ENCODE measurements around the gene ABHD6.
A peak's percentile ranks its signal among the peaks of the same experiment; 100 is the strongest.
"Not testable (repeated sequence)": the region's sequence is repeated elsewhere in the genome, so short reads cannot be mapped to it uniquely, and the experiment has no call there.

ABHD6 gene

DNA sequence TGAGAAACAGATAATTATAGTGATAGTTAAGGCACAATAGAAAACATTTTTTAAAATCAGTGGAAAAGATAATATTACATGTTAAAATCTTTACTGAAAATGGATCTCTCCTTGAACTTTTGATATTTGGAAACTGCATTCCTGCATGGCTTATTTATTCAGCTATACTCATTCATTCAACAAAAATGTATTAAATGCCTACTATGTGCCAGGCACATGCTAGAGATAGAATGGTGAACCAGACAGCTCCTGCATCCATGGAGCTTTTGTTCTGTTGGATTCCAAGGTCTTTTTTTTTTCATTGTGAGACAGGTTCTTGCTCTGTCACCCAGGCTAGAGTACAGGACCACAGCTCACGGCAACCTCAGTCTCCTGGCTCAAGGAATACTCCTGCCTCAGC, 99.6 kb downstream of the ABHD6 start:
- peak overlapping the region; percentile 66; the same call in 1 of the 2 replicates for H3K27ac ChIP-seq
- no peak for DNase-seq (ENCODE audit: low spot score)
- POLR2A ChIA-PET (ENCODE audit: low non-redundant PET) = no interaction called here
- TF ChIP-seq, protein P1, sequence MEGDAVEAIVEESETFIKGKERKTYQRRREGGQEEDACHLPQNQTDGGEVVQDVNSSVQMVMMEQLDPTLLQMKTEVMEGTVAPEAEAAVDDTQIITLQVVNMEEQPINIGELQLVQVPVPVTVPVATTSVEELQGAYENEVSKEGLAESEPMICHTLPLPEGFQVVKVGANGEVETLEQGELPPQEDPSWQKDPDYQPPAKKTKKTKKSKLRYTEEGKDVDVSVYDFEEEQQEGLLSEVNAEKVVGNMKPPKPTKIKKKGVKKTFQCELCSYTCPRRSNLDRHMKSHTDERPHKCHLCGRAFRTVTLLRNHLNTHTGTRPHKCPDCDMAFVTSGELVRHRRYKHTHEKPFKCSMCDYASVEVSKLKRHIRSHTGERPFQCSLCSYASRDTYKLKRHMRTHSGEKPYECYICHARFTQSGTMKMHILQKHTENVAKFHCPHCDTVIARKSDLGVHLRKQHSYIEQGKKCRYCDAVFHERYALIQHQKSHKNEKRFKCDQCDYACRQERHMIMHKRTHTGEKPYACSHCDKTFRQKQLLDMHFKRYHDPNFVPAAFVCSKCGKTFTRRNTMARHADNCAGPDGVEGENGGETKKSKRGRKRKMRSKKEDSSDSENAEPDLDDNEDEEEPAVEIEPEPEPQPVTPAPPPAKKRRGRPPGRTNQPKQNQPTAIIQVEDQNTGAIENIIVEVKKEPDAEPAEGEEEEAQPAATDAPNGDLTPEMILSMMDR (conservative IDR thresholded peaks at IDR 0.05; ENCODE audit: low read depth) = no peak
- CTCF ChIA-PET = no interaction called here

DNA sequence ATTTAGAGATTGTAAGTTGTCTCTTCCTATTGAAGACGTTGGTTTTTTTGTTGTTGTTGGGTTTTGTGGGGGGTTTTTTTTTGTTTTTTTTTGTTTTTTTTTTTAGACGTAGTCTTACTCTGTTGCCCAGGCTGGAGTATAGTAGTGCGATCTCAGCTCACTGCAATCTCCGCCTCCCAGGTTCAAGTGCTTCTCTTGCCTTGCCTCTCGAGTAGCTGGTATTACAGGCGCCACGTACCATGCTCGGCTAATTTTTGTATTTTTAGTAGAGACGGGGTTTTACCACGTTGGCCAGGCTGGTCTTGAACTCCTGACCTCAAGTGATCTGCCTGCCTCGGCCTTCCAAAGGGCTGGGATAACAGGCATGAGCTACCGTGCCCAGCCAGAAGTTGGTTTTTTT, 101.6 kb downstream of the ABHD6 start:
- POLR2A ChIA-PET (ENCODE audit: low non-redundant PET); H3K27ac ChIP-seq; DNase-seq (ENCODE audit: low spot score); CTCF ChIA-PET: not testable (repeated sequence)

DNA sequence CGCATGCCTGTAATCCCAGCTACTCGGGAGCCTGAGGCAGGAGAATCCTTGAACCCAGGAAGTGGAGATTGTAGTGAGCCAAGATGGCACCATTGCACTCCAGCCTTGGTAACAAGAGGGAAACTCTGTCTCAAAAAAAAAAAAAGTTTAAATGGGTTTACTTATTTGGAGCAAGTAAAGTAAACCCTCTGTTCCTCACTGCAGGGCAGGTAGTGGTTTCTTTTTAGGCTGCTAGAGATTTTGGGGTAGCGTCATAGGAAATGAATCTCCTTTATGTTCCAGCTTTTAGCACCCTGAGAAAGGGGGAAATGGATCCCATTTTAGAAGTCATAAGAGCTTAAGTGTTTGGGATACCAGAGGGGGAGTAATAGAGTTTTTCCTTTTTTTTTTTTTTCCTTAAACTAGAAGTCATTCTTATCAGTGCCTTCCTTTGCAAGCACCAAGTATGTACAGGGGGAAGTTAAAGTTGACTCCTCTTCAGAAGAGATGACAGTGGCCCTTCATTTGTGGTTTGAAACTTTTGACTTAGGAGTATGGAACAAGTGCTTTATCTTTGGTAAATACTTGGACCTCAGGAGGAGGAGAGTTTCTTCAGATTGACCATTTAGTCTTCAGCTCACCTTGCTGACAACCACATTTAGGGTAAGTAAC, 103.1 kb downstream of the ABHD6 start:
- ChIA-PET CTCF (no interaction called here), POLR2A (ENCODE audit: low non-redundant PET) (no interaction called here)
- no peak overlapping the region for H3K27ac ChIP-seq
- no peak for DNase-seq (ENCODE audit: low spot score)
- TF ChIP-seq, protein P1 (conservative IDR thresholded peaks at IDR 0.05; ENCODE audit: low read depth) = no peak

DNA sequence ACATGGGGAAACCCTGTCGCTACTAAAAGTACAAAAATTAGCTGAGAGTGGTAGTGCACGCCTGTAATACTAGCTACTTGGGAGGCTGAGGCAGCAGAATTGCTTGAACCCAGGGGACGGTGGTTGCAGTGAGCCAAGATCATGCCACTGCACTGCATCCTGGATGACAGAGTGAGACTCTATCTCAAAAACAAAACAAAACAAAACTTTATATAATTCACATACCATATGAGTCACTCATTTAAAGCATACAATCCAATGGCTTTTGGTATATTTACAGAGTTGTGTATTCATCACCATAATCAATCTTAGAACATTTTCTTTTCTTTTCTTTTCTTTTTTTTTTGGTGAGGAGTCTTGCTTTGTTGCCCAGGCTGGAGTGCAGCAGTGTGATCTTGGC, 103.8 kb downstream of the ABHD6 start:
- H3K27ac ChIP-seq = no peak overlapping the region
- no peak for DNase-seq (ENCODE audit: low spot score)
- TF ChIP-seq, protein P1 (conservative IDR thresholded peaks at IDR 0.05; ENCODE audit: low read depth) = no peak
- POLR2A ChIA-PET (ENCODE audit: low non-redundant PET) = no interaction called here
- CTCF ChIA-PET = no interaction called here

DNA sequence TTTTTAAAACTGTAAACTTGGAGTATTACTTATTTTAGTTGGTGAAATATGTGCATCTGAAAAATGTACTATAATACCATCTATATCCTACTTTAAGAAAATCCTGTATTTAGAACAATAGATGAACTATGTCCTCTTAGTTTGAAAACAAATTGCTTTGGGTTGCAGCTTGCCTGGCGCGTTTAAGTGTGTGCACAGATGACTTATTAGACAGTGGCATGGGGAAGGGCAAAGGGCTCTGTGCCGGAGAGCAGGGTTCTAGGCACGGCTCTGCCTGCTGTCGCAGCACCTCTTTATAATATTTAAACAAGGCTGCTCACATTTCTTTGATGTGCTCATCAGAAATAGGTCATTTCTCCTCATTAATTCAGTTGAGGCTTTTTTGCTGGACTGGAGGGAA, 105.1 kb downstream of the ABHD6 start:
- ChIA-PET POLR2A (ENCODE audit: low non-redundant PET) (no interaction called here), CTCF (interaction anchor here (0.6 kb wide), 1 partner anchor 1338 kb away, joined by 3 read pairs; no protein-coding TSS in a partner anchor)
- TF ChIP-seq, protein P1 (conservative IDR thresholded peaks at IDR 0.05; ENCODE audit: low read depth) = no peak
- no peak overlapping the region for H3K27ac ChIP-seq
- DNase-seq (ENCODE audit: low spot score) = no peak
